OCI-M2 (cell line): Measurements from ENCODE around the gene TAOK2.

Source experiments
- DNase-seq: peaks from one replicate; lab custom pipeline; 2025; ENCODE audit not compliant: unreplicated experiment; lab: John Stamatoyannopoulos, UW

Gene TAOK2

GRCh38 chr16:29987371-29988085, 13.9 kb downstream of the TAOK2 start:
- DNase-seq = no peak

- DNase-seq = no peak
Measured at GRCh38 chr16:29988346-29989075, 14.8 kb downstream of the TAOK2 start.

- no peak for DNase-seq
Measured at GRCh38 chr16:29989111-29989858, 15.6 kb downstream of the TAOK2 start.

GRCh38 chr16:29990034-29990433, 16.4 kb downstream of the TAOK2 start:
- no peak for DNase-seq

DNA sequence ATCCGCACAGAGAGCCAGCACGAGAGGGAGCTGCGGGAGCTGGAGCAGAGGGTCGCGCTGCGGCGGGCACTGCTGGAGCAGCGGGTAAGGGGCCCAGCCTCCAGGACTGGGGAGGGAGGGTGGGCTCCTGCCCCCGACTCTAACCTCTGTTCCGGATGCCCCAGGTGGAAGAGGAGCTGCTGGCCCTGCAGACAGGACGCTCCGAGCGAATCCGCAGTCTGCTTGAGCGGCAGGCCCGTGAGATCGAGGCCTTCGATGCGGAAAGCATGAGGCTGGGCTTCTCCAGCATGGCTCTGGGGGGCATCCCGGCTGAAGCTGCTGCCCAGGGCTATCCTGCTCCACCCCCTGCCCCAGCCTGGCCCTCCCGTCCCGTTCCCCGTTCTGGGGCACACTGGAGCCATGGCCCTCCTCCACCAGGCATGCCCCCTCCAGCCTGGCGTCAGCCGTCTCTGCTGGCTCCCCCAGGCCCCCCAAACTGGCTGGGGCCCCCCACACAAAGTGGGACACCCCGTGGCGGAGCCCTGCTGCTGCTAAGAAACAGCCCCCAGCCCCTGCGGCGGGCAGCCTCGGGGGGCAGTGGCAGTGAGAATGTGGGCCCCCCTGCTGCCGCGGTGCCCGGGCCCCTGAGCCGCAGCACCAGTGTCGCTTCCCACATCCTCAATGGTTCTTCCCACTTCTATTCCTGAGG, 17.4 kb downstream of the TAOK2 start:
- DNase-seq = no peak

DNA sequence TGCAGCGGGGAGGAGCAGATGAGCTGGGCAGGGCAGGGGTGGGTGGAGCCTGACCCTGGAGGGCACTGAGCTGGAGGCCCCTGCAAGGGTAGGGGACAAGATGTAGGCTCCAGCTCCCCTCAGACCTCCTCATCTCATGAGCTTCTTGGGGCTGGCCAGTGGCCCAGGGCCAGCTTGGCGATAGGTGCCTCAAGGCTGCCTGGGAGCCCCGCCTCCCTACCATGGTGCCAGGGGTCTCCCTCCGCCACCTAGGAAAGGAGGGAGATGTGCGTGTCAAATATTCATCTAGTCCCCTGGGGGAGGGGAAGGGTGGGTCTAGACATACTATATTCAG, 17.9 kb downstream of the TAOK2 start:
- no peak for DNase-seq

DNA sequence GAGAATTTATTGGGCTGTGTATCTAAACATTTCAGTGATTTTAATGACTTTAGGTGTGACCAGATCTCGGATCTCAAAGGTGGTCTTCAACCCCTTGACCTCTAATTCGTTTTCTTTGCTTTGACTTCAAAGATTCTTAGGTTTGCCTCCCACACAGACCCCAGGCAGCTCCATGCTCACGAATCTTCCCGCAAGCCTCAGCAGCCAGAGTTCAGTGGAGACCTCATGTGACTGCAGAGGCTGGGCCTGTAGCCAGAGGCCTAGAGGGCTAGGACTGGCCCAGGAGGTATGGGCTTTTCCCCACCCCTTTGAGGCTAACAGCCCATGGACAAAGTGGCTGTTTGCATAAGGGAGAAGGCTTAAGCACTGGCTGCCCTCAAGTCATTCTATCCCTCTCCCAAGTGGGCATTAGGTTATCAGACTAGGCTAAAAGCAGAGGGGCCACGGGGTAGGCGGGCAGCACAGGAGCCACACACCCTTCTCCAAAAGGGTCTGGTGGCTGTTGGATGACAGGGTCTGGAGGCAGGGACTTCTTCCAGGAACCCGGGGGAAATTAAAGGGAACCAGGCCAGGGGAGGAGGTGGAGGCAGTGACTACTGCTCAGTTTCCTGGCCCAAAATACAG, 18.8 kb downstream of the TAOK2 start:
- DNase-seq = no peak

DNA sequence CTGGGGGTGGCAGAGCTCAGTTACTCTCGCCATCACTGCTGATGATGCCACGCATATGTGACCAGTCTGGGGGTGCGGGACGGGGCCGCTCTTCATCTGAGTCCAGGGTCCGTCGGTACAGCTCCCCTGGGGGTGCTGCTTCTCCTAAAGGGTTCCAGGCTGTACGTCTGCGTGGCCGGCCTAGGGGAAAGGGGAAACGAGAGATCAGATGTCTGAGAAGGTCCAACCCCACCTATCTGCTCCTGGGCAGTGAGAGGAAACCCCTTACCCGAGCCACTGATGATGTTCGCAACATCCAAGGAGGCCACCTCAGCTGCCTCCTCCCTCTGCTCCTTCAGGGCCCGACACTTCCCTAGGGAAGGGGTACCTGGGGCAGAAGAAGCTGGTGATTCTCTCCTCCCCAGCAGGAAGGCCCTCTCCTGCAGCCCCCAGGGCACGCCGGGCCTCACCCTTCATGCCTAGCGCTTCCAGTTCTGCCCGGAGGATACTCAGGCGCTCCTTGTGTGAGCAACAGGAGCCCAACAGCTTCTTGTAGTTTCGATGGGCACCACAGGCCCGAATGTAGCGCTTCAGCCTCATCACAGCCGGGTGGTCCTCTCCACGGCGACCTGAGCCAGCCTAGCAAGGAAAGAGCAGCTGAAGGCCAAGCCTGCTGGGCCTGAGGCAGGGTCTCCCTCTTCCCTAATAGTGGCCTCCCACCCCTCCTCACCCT, 19.7 kb downstream of the TAOK2 start:
- no peak for DNase-seq

- no peak for DNase-seq
Measured at GRCh38 chr16:29993903-29994599, 20.4 kb downstream of the TAOK2 start.

DNA sequence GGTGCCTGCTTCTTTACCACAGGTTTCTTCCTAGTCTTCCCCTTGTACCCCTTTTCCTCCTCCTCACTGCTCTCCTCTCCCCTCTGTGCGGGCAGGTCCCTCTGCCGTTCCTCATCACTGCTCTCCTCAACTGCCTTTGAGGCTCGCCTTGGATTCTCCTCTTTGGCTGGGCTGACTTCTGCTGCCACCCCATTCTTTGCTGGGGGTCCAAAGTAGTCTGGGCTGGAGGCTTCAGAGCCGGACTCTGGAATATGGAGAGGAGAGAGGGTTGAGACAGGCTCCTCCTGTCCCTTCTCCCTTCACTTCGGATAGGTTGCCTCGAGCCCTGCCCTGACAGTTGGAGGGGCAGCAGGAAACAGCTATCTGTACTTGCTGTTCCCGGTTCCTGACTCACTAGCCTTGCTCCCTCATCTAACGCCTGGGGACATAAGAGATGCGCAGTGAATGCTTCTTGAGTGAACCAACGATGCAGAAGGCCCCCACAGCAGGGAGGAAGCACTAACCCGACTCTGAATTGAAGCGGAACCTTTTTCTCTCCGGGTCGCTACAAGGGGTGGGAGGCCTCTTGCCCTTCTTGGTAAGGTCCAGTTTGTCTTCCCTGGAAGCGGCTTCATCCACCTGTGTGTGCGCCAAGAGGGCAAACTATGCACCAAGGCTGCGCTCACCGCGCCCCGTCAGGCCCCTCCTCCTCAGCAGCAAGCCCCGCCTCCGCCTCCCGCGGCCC, 21.1 kb downstream of the TAOK2 start:
- DNase-seq = no peak

GRCh38 chr16:29995324-29995910, 21.7 kb downstream of the TAOK2 start, which contains the start of gene HIRIP3:
HIRIP3 (minus strand) TSS chr16:29995617; CDS start chr16:29995605, 12 bp downstream.
- DNase-seq = no peak

DNA sequence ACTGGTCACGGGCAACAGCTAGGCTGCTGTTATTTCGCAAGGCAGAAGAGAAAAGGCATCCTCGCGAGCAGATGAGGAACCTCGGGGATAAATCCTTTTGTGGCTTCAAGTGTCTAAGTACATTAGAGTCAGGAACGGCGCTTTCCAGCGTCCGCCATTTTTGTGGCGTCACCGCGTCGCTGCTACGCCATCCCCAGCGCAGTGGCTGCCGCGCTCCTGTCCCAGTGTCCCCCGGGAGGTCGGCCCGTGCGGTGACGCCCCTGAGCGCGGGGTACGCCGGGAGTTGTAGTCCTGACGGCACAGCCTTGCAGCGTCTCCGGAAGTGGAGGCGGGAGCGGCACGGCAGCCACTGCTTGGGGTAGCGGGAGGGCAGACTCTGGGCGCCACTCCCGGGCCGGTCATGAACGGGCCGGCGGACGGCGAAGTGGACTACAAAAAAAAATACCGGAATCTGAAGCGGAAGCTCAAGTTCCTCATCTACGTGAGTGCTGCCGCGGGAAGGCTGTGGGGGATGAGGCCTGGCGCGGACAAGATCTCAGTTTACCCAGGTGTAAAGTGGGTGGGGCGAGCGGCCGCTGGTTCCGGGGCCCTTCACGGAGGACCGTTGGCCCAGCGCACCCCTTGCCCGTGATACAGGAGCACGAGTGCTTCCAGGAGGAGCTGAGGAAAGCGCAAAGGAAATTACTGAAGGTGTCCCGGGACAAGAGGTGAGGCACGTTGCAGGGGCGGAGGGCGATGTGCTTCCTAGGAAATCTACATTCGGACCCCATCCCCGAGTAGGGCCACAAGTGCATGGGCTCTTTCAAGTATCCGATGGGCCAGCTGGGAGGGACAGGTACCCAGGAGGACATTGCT, 22.5 kb downstream of the TAOK2 start, which contains the start of gene INO80E:
INO80E (plus strand) TSS at position 331 of the 855 bp plus-strand sequence; CDS start at position 401, 70 bp downstream.
- DNase-seq = peak; percentile 39

- DNase-seq = no peak
Measured at GRCh38 chr16:29996766-29997250, 23.1 kb downstream of the TAOK2 start.

DNA sequence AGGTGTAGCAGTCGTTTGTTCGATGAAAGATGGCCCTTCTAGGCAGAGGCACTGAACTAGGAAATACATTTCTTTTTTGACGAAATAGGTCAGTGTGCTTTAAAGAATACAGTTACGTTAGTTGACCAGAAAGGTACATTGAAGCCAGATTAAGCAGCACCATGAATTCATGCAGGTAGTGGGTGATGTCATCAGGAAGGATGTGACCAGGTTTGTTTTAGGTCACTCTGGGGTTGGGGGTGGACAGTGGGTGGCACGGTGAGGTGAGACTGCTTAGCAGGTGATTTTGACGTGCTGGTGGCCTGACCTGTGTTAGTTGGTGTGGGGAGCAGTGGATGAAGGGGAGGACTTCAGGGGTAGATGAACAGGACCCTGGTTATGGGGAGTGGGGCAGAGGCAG, 25.9 kb downstream of the TAOK2 start:
- DNase-seq = no peak

- no peak for DNase-seq
Measured at GRCh38 chr16:30000735-30001631, 27.3 kb downstream of the TAOK2 start.

GRCh38 chr16:30002614-30003346, 29.1 kb downstream of the TAOK2 start:
- DNase-seq = no peak
